Sciatic nerve (tissue), 2 donors: Measurements from ENCODE around the gene TIMM8B. TPM values are rescaled to one million over a fixed set of nuclear protein-coding genes. Genes with fewer than 3 reads are reported as not detected.
"Not testable (repeated sequence)": the region's sequence is repeated elsewhere in the genome, so short reads cannot be mapped to it uniquely, and the experiment has no call there.

Experiments
- ATAC-seq: fragments of 200-7000 bp; cut with Tn5 transposase; one replicate; pipeline ENCODE4 v1.9.1; 2020; ENCODE audit warnings: mild to moderate bottlenecking, moderate library complexity
- DNase-seq: peaks from one replicate; pipeline ENCODE4 v3.0.0-alpha.2; 2020; ENCODE audit warnings: low spot score
- intact Hi-C: fragments of 100-400 bp; cut with DNase I; formaldehyde crosslinking; loops from one replicate; pipeline ENCODE4 v1.14.2; 2022
- total RNA-seq: library from RNA; stranded (reverse); fragmentation: NEBNext Ultra II Directional; extraction: Animal tissue kit (Norgen Biotek cat#: 25700); gene quantifications from one replicate; pipeline ENCODE4 v1.2.1, GENCODE V29; 2021
- donor health status: DM: no; HTN: no; CAD: no.
- donor health status: DM: no; HTN: no; CAD: no.

Gene TIMM8B
- total RNA-seq, 1 donor from 2014 or later: 30.8 TPM

DNA sequence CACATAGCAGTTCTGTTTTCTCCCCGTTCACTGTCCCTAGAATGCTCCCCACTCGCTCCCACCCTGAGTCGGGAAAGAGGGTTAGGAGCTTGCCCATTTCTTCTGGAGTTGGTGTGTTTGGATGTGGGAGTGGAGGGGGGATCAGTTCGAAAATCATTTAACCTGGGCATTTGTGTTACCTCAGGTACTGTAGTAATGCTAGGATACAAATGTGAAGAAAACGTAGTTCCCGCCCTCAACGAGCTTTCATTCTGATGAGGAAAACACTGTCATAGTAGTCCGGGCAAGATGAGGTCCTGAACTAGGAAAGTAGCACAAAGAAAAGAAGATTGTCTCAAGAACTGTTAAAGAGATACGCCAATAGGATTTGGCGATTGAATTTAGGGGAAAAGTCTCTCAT is 656 bp upstream of the TIMM8B start:
- ATAC-seq (no peak), DNase-seq (no peak)
- intact Hi-C loops: no loop called here

DNA sequence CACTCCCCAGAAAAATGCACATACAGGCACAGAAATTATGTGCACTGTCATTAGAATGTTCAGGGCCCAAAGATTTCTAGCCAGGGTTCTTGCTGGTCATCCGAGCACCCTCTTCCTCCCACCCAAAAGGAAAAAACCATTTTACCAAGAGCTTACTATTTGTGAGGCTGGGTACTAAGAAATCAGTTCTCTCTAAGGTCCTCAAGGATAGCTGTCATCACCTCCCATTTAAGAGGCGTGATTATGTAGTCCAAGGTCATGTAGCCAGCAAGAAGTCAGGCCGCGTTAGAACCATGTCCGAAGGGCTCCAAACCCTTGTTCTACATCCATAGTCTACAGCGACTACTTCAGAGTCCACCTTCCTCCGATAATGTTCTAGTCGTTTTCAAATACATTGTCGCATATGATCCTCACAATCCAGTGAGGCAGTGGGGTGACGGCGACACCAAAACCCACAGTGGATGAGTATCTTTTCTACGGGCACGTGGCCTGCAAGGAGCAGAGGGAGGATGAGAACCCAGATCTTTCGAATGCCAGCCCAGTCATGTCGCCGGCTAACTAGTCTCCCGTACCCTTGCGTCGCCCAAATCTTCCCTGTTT is 634 bp downstream of the TIMM8B start:
- no peak for DNase-seq
- intact Hi-C loops: no loop called here
- ATAC-seq: peak; percentile 58

DNA sequence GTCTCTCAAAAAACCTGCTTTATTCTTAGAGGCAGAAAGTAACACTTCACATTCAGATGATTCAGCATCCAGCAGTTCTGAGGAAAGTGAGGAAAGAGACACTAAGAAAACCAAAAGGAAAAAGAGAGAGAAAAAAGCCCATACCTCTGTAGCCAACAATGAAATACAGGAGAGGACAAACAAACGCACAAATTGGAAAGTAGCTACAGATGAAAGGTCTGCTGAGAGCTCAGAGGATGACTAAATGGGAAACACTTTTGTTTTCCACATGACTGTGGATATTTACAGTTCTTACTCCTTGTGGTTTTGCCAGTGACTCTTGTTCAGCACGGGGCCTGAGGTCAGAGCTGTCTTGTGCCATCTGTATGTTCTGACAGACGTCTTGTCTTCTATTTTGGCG is 3.8 kb downstream of the TIMM8B start:
- no peak for DNase-seq
- intact Hi-C loops: no loop called here
- ATAC-seq: no peak

DNA sequence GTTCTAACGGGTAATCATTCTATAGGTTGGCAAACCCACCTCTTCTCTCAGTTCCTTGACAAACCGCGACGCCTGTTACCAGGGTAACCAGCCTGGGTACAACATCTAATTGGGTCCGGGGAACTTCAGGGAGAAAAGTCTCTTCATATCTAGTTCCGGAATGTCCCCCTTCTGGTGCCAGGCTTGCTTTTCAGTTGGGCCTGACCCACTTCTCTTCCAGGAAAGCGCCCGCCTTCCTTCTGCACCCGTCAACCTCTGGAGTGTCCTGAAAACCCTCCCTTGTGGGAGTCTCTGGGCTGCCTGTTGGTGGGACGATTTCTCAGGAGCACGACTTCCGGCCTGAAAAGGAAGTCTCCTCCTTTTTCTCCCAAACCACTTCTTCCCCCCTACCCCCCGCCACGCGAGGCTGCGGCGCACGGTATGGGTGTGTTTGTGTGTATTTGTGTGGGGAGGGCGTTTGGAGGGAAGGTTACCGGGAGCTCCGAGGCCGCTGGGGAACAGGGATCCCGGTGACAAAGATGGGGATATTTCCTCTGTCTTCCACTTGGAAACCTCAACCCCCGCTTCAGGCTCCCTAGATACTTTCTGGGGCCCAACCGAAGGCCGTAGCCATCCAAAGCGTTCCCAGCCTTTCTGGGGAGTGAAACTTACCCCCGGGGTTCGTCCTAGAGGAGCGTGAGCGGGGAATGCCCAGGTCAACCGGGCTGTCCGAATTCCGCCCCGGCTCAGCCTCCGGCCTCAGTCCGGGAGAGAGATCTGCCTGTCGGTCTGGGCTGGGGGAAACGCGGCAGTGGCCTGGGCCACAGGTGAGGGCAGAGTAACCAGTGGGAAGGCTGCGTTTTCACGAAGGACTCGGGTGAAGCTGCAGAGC is 12.4 kb downstream of the TIMM8B start, which contains the start of the genes NKAPD1 and PIH1D2:
Gene NKAPD1, plus strand, starts transcription at position 359 of the 871 bp plus-strand sequence. CDS start 1,276 bp downstream, outside the sequence.
Gene PIH1D2, minus strand, starts transcription at position 77 of the 871 bp plus-strand sequence. CDS start 843 bp downstream, outside the sequence.
- DNase-seq: peak; percentile 82
- intact Hi-C loops: no loop called here

DNA sequence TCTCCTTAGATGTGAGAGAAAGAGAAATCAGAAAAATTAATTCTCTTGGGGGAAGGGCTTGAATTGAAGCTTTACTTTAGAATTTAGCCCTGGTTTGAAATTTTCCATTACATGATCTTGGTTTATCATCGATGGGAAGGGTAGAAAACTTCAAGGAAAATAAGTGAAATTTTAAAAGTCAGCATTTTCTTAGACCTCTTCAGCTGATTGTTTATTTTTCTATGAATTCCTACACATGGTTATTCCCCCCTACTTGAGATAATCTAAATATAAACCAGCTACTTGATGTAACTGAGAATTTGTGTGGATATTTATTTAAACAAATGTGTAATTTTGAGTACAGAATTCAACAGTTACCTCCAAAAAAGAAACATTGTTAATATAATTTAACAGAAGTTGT is 23.6 kb downstream of the TIMM8B start:
- ATAC-seq: no peak
- no peak for DNase-seq
- intact Hi-C loops: no loop called here

More for the DNA sequence above, 12.4 kb downstream of the TIMM8B start, which contains the start of the genes NKAPD1 and PIH1D2:
- peak; percentile 94 for ATAC-seq

DNA sequence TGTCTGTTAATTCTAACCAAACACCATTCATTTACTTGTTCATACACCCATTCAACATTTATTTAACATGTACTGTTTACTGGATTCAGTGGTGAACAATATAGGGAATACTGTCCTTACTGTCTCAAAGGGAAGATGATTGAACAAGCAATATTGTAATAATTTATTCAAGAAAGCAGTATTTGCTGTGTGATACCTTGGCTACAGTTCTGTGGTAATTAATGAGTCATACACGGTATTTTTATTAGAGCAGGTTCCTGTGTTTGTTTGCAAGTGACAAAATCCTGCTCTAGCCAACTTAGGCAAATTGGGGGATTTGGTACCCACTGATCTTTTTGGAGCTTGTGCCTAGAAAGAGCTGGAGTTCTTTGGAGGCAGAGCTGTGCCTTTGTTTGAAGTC is 28.5 kb downstream of the TIMM8B start:
- DNase-seq: no peak
- ATAC-seq: no peak
- intact Hi-C loops: no loop called here

DNA sequence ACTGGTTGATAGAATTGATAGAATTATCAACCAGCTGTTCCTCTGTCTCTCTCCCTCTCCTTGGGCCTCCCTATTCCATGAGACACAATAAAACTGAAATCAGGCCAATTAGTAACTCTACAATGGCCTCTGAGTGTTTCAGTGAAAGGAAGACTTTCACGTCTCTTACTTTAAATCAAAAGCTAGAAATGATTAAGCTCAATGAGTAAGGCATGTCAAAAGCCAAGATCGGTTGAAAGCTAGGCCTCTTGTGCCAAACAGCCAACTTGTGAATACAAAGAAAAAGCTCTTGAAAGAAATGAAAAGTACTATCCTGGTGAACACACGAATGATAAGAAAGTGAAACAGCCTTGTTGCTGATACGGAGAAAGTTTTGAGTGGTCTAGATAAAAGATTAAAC is 29.4 kb downstream of the TIMM8B start:
- intact Hi-C loops: no loop called here
- no peak for ATAC-seq
- no peak for DNase-seq

DNA sequence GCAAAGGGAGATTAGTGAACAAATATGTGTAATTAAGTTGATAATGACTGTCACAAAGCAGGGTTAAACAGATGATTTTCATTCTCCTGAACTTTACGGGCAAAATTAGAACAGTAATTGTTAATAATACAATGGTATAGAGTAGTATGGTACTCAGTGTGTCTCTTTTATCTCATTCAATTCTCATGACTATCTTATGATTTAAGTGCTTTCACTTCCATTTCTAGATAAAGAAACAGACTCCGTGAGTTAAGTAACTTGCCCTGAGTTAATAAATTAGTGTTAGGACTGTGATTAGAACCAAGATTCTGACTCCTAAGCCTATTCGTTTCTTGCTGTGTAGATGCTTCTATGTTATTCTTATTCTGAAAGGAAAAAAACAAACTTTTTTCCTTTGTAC is 34.8 kb downstream of the TIMM8B start:
- intact Hi-C loops: no loop called here
- DNase-seq (no peak), ATAC-seq (no peak)

DNA sequence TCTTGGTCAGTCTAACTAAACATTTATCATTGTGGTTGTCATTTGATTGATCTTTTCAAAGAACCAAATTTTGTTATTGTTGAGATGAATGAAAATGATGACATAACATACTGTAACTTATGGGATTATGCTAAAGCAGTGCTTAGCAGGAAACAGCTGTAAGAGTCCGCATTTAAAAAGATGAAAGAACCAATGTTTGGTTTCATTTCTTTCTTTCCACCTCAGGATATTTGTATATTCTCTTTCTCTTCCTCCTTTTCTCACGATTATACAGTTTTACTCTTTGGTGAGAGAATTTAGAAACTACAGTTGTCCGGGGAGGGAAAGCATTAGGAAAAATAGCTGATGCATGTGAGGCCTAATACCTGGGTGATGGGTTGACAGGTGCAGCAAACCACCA is 35.8 kb downstream of the TIMM8B start:
- intact Hi-C loops: no loop called here

DNA sequence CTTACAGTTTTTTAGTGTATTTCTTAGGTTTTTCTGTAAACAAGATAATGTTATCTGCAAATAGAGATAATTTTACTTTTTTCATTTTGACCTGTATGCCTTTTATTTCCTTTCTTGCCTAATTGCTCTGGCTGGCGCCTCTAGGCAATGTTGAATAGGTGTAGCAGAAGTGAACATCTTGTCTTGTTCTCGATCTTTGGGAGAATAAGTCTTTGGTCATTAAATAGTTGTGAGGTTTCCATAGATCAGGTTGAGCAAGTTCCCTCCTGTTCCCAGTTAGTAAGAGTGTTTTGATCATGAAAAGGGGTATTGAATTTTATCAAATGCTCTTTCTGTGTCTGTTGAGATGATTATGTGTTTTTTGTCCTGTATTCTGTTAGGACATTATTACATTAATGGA is 36.8 kb downstream of the TIMM8B start:
- ATAC-seq (no peak), DNase-seq (no peak)

More for the DNA sequence above, 35.8 kb downstream of the TIMM8B start:
- DNase-seq: no peak
- no peak for ATAC-seq

DNA sequence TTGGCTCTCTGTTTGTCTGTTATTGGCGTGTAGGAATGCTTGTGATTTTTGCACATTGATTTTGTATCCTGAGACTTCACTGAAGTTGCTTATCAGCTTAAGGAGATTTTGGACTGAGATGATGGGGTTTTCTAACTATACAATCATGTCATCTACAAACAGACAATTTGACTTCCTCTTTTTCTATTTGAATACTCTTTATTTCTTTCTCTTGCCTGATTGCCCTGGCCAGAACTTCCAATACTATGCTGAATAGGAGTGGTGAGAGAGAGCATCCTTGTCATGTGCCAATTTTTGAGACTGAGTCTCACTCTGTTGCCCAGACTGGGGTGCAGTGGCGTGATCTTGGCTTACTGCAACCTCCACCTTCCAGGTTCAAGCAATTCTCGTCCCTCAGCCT is 38.3 kb downstream of the TIMM8B start:
- intact Hi-C loops, ATAC-seq, DNase-seq: not testable (repeated sequence)

More for the DNA sequence above, 36.8 kb downstream of the TIMM8B start:
- intact Hi-C loops: no loop called here

DNA sequence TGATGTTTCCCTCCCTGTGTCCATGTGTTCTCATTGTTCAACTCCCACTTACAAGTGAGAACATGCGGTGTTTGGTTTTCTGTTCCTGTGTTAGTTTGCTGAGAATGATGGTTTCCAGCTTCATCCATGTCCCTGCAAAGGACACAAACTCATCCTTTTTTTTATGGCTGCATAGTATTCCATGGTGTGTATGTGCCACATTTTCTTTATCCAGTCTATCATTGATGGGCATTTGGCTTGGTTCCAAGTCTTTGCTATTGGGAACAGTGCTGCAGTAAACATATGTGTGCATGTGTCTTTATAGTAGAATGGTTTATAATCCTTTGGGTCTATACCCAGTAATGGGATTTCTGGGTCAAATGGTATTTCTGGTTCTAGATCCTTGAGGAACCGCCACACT is 39.9 kb downstream of the TIMM8B start:
- intact Hi-C loops, ATAC-seq, DNase-seq: not testable (repeated sequence)

DNA sequence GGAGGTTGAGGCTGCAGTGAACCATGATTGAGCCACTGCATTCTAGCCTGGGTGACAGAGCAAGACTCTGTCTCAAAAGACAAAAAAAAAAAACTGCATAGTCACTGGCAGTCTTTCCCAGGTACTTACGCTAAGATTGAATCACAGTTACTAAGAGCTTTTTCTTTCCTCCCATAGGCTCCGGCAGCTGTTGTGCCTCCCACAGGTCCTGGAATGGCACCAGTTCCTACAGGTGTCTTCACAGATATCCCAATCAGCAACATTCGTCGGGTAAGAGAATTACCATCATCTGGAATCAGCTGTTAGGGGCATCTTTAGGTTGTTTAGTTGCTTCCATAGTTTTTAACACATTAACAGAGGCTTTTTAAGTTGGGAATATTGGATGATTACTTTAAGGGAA is 41.6 kb downstream of the TIMM8B start:
- DNase-seq (no peak), ATAC-seq (no peak)
- intact Hi-C loops: no loop called here

DNA sequence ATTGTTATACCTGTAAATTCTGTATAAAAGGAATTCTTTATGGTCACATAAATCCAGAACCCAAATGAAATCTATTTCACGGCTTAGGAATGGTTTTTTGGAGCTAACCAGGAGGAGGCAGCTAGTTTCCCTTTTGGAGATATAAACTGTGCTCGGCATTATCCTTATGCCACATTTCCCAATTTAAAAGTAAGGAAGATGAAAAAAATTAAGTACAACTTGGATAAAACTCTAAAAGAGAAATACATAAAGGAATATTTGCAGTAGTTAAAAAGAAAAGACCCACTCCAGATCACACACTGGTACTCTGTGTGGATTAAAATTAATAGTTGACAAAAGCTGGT is 43.6 kb downstream of the TIMM8B start:
- DNase-seq (no peak), ATAC-seq (no peak)
- intact Hi-C loops: no loop called here

DNA sequence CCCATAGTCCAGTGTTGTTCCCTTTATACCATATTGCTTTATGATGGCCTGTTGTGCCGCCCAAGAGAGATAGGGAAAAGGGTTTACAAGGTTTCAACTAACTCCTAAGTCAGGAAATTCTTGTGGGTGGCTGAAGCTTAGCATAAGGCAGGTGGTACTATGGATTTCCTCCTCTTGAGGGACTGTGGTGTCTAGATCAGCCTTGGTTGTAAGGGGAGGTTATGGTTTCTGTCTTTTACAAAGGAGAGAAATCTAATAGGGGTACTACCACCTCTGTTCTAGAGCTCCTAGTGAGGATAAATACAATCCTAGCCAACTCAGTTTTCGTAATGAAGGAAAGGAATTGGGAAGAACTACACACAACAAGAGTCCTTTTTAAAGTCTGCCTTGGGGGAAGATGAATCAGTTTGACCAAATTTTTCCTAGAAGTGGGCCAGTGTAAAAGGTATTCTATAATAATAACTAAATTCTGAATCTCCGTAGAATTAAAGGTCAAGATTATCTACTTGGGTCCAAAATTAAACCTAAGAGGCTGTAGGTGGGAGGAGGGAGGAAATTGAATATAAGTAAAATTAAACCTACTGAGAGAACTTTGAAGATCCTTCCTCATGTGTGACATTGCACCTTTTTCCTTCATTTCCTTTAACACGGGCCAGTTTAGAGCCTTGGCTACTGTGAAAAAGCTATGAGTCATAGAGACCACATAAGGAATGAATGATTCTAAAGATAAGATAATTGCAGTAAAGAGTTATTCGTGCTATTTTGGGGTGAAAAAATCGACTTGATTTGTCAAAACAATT is 44.2 kb downstream of the TIMM8B start:
- no peak for DNase-seq
- intact Hi-C loops: no loop called here
- no peak for ATAC-seq

DNA sequence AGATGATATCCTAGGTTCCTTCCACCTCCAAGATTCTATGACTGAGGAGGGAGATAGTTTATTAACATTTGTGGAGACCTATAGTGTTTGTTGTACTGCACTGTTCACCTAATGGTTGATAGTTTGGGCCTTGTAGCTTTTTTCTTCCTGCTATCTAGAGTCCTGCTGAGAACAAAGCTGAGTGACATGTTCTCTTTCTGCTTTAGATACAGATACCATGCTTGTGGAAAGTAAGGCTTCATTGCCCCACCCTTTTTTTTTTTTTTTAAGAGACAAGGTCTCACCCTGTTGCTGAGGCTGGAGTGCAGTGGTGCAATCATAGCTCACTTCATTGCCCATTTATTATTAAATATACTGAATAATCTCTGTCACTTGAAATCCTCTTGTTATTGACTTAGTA is 49.0 kb downstream of the TIMM8B start:
- DNase-seq (no peak), ATAC-seq (no peak)
- intact Hi-C loops: no loop called here
